ENCODE results near the gene CCDC32. TPM values are rescaled to one million over a fixed set of nuclear protein-coding genes. Genes with fewer than 3 reads are reported as not detected.

The CCDC32 gene
- total and polyA plus RNA-seq, 2 of the 8 experiments (the other 6 are each of a cell fraction or from before 2014, with no cell fraction given): 8.9 to 12.1 TPM

DNA sequence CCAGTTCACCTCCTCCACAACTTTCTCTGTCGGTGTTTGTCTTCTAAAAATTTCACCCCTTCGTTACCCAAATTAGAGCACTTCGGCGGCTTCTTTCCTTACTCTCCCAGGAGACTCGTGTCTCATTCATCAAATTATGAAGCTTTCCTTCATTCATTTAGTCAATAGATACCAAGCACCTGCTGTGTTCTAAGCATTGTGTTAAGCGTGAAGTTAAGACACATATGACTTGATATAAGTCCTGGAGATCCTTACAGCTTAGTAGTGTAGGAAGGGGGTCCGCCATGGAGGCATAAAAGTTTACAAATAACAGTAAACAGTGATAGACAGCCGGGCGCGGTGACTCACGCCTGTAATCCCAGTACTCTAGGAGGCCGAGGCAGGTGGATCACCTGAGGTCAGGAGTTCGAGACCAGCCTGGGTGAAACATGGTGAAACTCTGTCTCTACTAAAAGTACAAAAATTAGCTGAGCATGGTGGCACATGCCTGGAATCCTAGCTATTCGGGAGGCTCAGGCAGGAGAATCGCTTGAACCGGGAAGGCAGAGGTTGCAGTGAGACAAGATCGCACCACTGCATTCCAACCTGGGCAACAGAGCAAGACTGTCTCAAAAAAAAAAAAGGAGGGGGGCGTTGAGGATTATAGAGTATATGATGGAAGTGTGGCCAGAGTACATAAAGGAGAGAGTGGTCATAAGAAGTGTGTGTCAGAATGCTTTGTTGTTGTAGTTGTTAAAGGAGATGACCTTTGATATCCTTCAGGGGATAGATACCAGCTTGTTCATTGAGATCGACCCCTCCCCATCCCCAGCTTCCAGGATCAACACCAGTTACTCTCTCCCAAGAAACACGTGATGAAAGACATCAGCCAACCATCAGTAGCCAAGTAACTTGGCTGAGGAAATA, 744 bp upstream of the CCDC32 start (continued):
- TF ChIP-seq SUZ12 (IDR thresholded peaks at IDR 0.05; ENCODE audit: low read length) (no peak), SRF (IDR thresholded peaks at IDR 0.05; ENCODE audit: low read depth, low read length) (no peak), RXRA (IDR thresholded peaks at IDR 0.05; ENCODE audit: insufficient read depth, low read depth, low read length) (no peak), EP300 (IDR thresholded peaks at IDR 0.05; ENCODE audit: borderline replicate concordance in 1 of 2, low read depth in 2 of 2, low read length in 2 of 2) (no peak), FOSL1 (IDR thresholded peaks at IDR 0.05; ENCODE audit: insufficient read depth, low read depth, low read length) (no peak), YY1 (IDR thresholded peaks at IDR 0.05; ENCODE audit: low read depth, low read length) (no peak), GTF2F1 (IDR thresholded peaks at IDR 0.05; ENCODE audit: borderline replicate concordance, low read depth, low read length) (no peak)
